Esophagus squamous epithelium (tissue), 5 donors: ENCODE results near the gene MPL. TPM values are rescaled to one million over a fixed set of nuclear protein-coding genes. Genes with fewer than 3 reads are reported as not detected.

Source experiments
- DNase-seq: peaks from one replicate; lab custom pipeline; 2025; lab: John Stamatoyannopoulos, UW
- H3K27ac ChIP-seq, 4 donors: fragments of 200-600 bp; sonication (generic); one replicate each; pipeline ENCODE4 v1.5.1; 2016 to 2019; ENCODE audit warnings: mild to moderate bottlenecking in 1 of 4
- H3K27me3 ChIP-seq, 4 donors: fragments of 200-600 bp; sonication (generic); 1 replicate in 3 of 4; 2 replicates in 1 of 4; pipeline versions ENCODE4 v1.5.1 to v1.6.0; 2017 to 2021; ENCODE audit warnings: antibody characterized with exemption in 1 of 4
- H3K36me3 ChIP-seq, 3 donors: fragments of 200-600 bp; sonication (generic); one replicate each; pipeline ENCODE4 v1.5.1; 2016 to 2019
- H3K4me1 ChIP-seq, 3 donors: fragments of 200-600 bp; sonication (generic); one replicate each; pipeline ENCODE4 v1.5.1; 2017 to 2019
- H3K4me3 ChIP-seq, 4 donors: fragments of 200-600 bp; sonication (generic); 1 replicate in 3 of 4; 2 replicates in 1 of 4; pipeline ENCODE4 v1.5.1; 2016 to 2019; ENCODE audit warnings: mild to moderate bottlenecking in 2 of 4, moderate library complexity in 1 of 4
- H3K9me3 ChIP-seq, 3 donors: fragments of 200-600 bp; sonication (generic); one replicate each; pipeline ENCODE4 v1.5.1; 2016 to 2019
- CTCF ChIP-seq, 6 experiments: fragments of 450-650 bp in 4 of 6; fragments of 200-600 bp in 2 of 6; sonication (generic) in 2 of 6; IDR thresholded peaks; one replicate each; pipeline ENCODE4 v1.5.1; 2016 to 2019; ENCODE audit warnings: antibody characterized with exemption in 6 of 6, mild to moderate bottlenecking in 4 of 6, moderate library complexity in 4 of 6
- POLR2A ChIP-seq, 4 donors: fragments of 450-650 bp; IDR thresholded peaks; one replicate each; pipeline ENCODE4 v1.6.1; 2017; ENCODE audit warnings: antibody characterized with exemption in 4 of 4, mild to moderate bottlenecking in 4 of 4, moderate library complexity in 3 of 4
- WGBS, 2 donors: methylation state at CpG; one replicate each; pipeline ENCODE4 v1.1.5; 2018; 5-methylcytosine and 5-hydroxymethylcytosine counted together
- intact Hi-C: fragments of 100-400 bp; cut with DNase I; formaldehyde crosslinking; loops from one replicate; pipeline ENCODE4 v1.15.0; 2022
- total RNA-seq, 4 donors: library from RNA; depleted of rRNA; stranded (reverse); fragments of >200 nt; gene quantifications; one replicate each; pipeline ENCODE4 v1.1.0, GENCODE V29; 2016
- donor health status: DM: yes; HTN: yes; CAD: no.

MPL gene
- total RNA-seq, 4 donors from 2014 or later = not detected

- Histone ChIP-seq H3K27me3 (no peaks in the 10 kb centered on the region), H3K36me3 (peaks cover 21 to 73% (median 34%) of the 10 kb centered on the region in 3 donors), H3K27ac (peak overlapping the region in 1 of 4 donors; percentile 5), H3K4me3 (no peak overlapping the region), H3K4me1 (peaks cover 0 to 2% (median 0%) of the 10 kb centered on the region in 3 donors), H3K9me3 (no peaks in the 10 kb centered on the region)
- WGBS, 2 donors = 61 to 64% methylated on average over 3 of the region's 3 CpGs
- TF ChIP-seq CTCF (IDR thresholded peaks at IDR 0.05) (no peak), POLR2A (IDR thresholded peaks at IDR 0.05) (peak in 1 of 4 donors; percentile 8)
- intact Hi-C loops = no loop called here
- no peak for DNase-seq
Measured at GRCh38 chr1:43381612-43382011, 44.0 kb downstream of the MPL start.

- peak overlapping the region in 1 of 4 donors; percentile 5 for H3K27ac ChIP-seq
- intact Hi-C loops = no loop called here
- no peak overlapping the region for H3K4me3 ChIP-seq
- H3K27me3 ChIP-seq = no peaks in the 10 kb centered on the region
- 35 to 70% methylated on average over 3 to 5 of the region's 6 CpGs for WGBS, 2 donors
- DNase-seq = no peak
- peaks cover 23 to 79% (median 37%) of the 10 kb centered on the region in 3 donors for H3K36me3 ChIP-seq
- peaks cover 0 to 7% (median 0%) of the 10 kb centered on the region in 3 donors for H3K4me1 ChIP-seq
- no peaks in the 10 kb centered on the region for H3K9me3 ChIP-seq
- TF ChIP-seq CTCF (IDR thresholded peaks at IDR 0.05) (no peak), POLR2A (IDR thresholded peaks at IDR 0.05) (no peak)
Measured at GRCh38 chr1:43382027-43382779, 44.6 kb downstream of the MPL start.

GRCh38 chr1:43383449-43383848 lies 45.8 kb downstream of the MPL start:
- H3K4me1 ChIP-seq = peaks cover 5 to 20% (median 7%) of the 10 kb centered on the region in 3 donors
- H3K27me3 ChIP-seq = no peaks in the 10 kb centered on the region
- H3K36me3 ChIP-seq = peaks cover 23 to 82% (median 37%) of the 10 kb centered on the region in 3 donors
- 88 to 100% methylated on average over 2 of the region's 2 CpGs for WGBS, 2 donors
- H3K9me3 ChIP-seq = no peaks in the 10 kb centered on the region
- H3K27ac ChIP-seq = no peak overlapping the region
- no peak overlapping the region for H3K4me3 ChIP-seq
- TF ChIP-seq POLR2A (IDR thresholded peaks at IDR 0.05) (no peak), CTCF (IDR thresholded peaks at IDR 0.05) (peak in 2 of 6 experiments; percentile 4 to 22)
- intact Hi-C loops = no loop called here
- no peak for DNase-seq

GRCh38 chr1:43386676-43387075 lies 49.1 kb downstream of the MPL start:
- H3K9me3 ChIP-seq = no peaks in the 10 kb centered on the region
- H3K36me3 ChIP-seq = peaks cover 23 to 62% (median 37%) of the 10 kb centered on the region in 3 donors
- no peaks in the 10 kb centered on the region for H3K27me3 ChIP-seq
- TF ChIP-seq CTCF (IDR thresholded peaks at IDR 0.05) (no peak), POLR2A (IDR thresholded peaks at IDR 0.05) (no peak)
- DNase-seq = no peak
- intact Hi-C loops = no loop called here
- WGBS, 2 donors = 83 to 90% methylated on average over 6 of the region's 6 CpGs
- H3K4me1 ChIP-seq = peaks cover 23 to 42% (median 24%) of the 10 kb centered on the region in 3 donors
- H3K4me3 ChIP-seq = no peak overlapping the region
- peak overlapping the region in 3 of 4 donors; percentile 35 to 70 (median 55) for H3K27ac ChIP-seq

- H3K27me3 ChIP-seq = no peaks in the 10 kb centered on the region
- peaks cover 23 to 48% (median 34%) of the 10 kb centered on the region in 3 donors for H3K36me3 ChIP-seq
- no peaks in the 10 kb centered on the region for H3K9me3 ChIP-seq
- no peak for TF ChIP-seq POLR2A (IDR thresholded peaks at IDR 0.05)
- no peak for TF ChIP-seq CTCF (IDR thresholded peaks at IDR 0.05)
- peaks cover 23 to 42% (median 24%) of the 10 kb centered on the region in 3 donors for H3K4me1 ChIP-seq
- peak overlapping the region in 2 of 4 donors; percentile 75 to 98 for H3K4me3 ChIP-seq
- DNase-seq = no peak
- H3K27ac ChIP-seq = peak overlapping the region; percentile 91 to 97 (median 94)
- intact Hi-C loops = no loop called here
- 44 to 64% methylated on average over 4 of the region's 4 CpGs for WGBS, 2 donors
Measured at GRCh38 chr1:43387976-43388599, 50.5 kb downstream of the MPL start.
